ENCODE data around the gene TMC5.
A peak's percentile ranks its signal among the peaks of the same experiment; 100 is the strongest.
"Not testable (repeated sequence)": the region's sequence is repeated elsewhere in the genome, so short reads cannot be mapped to it uniquely, and the experiment has no call there.

The TMC5 gene, protein sequence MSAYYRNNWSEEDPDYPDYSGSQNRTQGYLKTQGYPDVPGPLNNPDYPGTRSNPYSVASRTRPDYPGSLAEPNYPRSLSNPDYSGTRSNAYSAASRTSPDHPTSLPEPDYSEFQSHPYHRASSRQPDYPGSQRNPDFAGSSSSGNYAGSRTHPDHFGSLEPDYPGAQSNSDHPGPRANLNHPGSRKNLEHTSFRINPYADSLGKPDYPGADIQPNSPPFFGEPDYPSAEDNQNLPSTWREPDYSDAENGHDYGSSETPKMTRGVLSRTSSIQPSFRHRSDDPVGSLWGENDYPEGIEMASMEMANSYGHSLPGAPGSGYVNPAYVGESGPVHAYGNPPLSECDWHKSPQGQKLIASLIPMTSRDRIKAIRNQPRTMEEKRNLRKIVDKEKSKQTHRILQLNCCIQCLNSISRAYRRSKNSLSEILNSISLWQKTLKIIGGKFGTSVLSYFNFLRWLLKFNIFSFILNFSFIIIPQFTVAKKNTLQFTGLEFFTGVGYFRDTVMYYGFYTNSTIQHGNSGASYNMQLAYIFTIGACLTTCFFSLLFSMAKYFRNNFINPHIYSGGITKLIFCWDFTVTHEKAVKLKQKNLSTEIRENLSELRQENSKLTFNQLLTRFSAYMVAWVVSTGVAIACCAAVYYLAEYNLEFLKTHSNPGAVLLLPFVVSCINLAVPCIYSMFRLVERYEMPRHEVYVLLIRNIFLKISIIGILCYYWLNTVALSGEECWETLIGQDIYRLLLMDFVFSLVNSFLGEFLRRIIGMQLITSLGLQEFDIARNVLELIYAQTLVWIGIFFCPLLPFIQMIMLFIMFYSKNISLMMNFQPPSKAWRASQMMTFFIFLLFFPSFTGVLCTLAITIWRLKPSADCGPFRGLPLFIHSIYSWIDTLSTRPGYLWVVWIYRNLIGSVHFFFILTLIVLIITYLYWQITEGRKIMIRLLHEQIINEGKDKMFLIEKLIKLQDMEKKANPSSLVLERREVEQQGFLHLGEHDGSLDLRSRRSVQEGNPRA

DNA sequence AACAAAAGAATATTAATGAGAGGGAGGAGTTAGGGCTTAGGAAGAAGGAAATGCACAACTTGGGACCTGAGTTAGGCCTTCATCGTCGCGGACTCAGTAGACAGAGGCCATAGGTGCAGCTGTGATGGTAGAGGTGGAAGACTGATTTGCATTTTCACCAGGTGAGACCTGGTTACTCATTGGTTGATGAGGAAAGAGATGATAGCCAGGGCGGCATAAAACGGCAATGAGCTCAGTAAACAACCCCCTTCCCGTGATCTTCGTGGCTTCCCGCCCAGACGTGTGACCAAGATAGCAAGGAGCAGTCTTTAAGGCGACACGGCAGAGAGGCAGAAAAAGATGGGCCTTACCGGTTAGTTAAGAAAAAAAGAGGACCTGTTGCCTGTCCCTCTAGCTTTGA, at the start of gene TMC5:
Gene TMC5, plus strand, starts transcription at position 244 of the 400 bp plus-strand sequence. CDS start 22,156 bp downstream, outside the sequence.
- TF ChIP-seq, protein P1, sequence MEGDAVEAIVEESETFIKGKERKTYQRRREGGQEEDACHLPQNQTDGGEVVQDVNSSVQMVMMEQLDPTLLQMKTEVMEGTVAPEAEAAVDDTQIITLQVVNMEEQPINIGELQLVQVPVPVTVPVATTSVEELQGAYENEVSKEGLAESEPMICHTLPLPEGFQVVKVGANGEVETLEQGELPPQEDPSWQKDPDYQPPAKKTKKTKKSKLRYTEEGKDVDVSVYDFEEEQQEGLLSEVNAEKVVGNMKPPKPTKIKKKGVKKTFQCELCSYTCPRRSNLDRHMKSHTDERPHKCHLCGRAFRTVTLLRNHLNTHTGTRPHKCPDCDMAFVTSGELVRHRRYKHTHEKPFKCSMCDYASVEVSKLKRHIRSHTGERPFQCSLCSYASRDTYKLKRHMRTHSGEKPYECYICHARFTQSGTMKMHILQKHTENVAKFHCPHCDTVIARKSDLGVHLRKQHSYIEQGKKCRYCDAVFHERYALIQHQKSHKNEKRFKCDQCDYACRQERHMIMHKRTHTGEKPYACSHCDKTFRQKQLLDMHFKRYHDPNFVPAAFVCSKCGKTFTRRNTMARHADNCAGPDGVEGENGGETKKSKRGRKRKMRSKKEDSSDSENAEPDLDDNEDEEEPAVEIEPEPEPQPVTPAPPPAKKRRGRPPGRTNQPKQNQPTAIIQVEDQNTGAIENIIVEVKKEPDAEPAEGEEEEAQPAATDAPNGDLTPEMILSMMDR (IDR thresholded peaks at IDR 0.05; ENCODE audit: low read depth, low read length) = no peak
- H3K4me3 ChIP-seq (replicated peaks in 1 of 2; ENCODE audit: low read depth in 2 of 2, low read length in 2 of 2) = no peak within 1 kb of the TSS
- DNase-seq (ENCODE audit: low read depth in 2 of 2) = no peak

DNA sequence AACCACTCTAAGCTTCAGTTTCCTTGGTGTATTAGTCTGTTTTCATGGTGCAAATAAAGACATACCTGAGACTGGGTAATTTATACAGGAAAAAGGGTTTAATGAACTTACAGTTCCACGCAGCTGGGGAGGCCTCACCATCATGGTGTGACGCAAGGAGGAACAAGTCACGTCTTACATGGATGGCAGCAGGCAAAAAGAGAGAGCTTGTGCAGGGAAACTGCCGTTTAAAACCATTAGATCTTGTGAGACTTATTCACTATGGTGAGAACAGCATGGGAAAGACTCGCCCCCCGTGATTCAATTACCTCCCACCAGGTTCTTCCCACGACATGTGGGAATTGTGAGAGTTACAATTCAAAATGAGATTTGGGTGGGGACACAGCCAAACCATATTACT, 45.1 kb upstream of the TMC5 start:
- H3K4me3 ChIP-seq (replicated peaks in 1 of 2; ENCODE audit: low read depth in 2 of 2, low read length in 2 of 2); DNase-seq (ENCODE audit: low read depth in 2 of 2): not testable (repeated sequence)

DNA sequence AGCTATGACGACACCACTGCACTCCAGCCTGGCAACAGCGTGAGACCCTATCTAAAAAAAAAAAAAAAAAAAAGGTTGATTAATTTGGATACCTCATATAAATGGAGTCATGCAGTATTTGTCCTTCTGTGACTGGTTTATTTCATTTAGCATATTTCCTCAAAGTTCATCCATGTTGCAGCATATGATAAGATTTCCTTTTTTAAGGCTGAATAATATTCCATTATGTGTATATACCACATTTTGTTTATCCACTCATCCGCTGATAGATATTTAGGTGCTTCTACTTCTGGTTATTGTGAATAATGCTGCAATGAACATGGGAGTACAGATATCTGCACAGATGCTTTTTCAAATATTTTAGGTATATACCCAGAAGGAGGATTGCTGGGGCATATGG, 43.3 kb upstream of the TMC5 start:
- TF ChIP-seq, protein P1 (IDR thresholded peaks at IDR 0.05; ENCODE audit: low read depth, low read length) = no peak

GRCh38 chr16:19375561-19376158, 42.0 kb upstream of the TMC5 start:
- peak; percentile 70 to 71 for DNase-seq (ENCODE audit: low read depth in 2 of 2)
- no peak overlapping the region for H3K4me3 ChIP-seq (replicated peaks in 1 of 2; ENCODE audit: low read depth in 2 of 2, low read length in 2 of 2)
- TF ChIP-seq, protein P1 (IDR thresholded peaks at IDR 0.05; ENCODE audit: low read depth, low read length) = peak; percentile 83

More for the DNA sequence above, 43.3 kb upstream of the TMC5 start:
- DNase-seq (ENCODE audit: low read depth in 2 of 2) = no peak
- H3K4me3 ChIP-seq (replicated peaks in 1 of 2; ENCODE audit: low read depth in 2 of 2, low read length in 2 of 2) = no peak overlapping the region

- H3K4me3 ChIP-seq (replicated peaks in 1 of 2; ENCODE audit: low read depth in 2 of 2, low read length in 2 of 2) = no peak overlapping the region
- peak in 1 of 2 donors; percentile 12 for DNase-seq (ENCODE audit: low read depth in 2 of 2)
- TF ChIP-seq, protein P1 (IDR thresholded peaks at IDR 0.05; ENCODE audit: low read depth, low read length) = no peak
Observed at GRCh38 chr16:19377864-19378263, 39.8 kb upstream of the TMC5 start.

GRCh38 chr16:19378511-19378910, 39.2 kb upstream of the TMC5 start:
- TF ChIP-seq, protein P1 (IDR thresholded peaks at IDR 0.05; ENCODE audit: low read depth, low read length) = no peak
- no peak overlapping the region for H3K4me3 ChIP-seq (replicated peaks in 1 of 2; ENCODE audit: low read depth in 2 of 2, low read length in 2 of 2)
- DNase-seq (ENCODE audit: low read depth in 2 of 2) = no peak

Data from cardiac fibroblast (primary cell).